ENCODE data around the gene SERINC4.
"Not testable (repeated sequence)": the region's sequence is repeated elsewhere in the genome, so short reads cannot be mapped to it uniquely, and the experiment has no call there.

Gene SERINC4

GRCh38 chr15:43808435-43808950 lies 8.5 kb upstream of the SERINC4 start:
- no peak overlapping the region for H3K4me2 ChIP-seq

GRCh38 chr15:43802676-43803075 lies 2.7 kb upstream of the SERINC4 start:
- peaks cover 13% of the 10 kb centered on the region; the same call in 1 of the 2 replicates for H3K79me2 ChIP-seq (ENCODE audit: insufficient read depth, low read depth)
- not testable (repeated sequence) for H3K27me3 ChIP-seq (ENCODE audit: insufficient read depth, low read depth); H3K27ac ChIP-seq; H3K4me3 ChIP-seq (IDR thresholded peaks at IDR 0.05; ENCODE audit: insufficient read depth, low read depth, low read length); H2AFZ ChIP-seq (ENCODE audit: low read depth); H3K36me3 ChIP-seq (ENCODE audit: insufficient read depth); H3K4me2 ChIP-seq; H3K4me1 ChIP-seq (ENCODE audit: low read depth, poor library complexity, severe bottlenecking); H3K9ac ChIP-seq; H4K20me1 ChIP-seq (ENCODE audit: insufficient read depth)

More at GRCh38 chr15:43808435-43808950, 8.5 kb upstream of the SERINC4 start:
- Histone ChIP-seq H3K9ac (no peak overlapping the region), H3K36me3 (ENCODE audit: insufficient read depth) (peaks cover 4% of the 10 kb centered on the region; the same call in 1 of the 2 replicates), H3K4me1 (ENCODE audit: low read depth, poor library complexity, severe bottlenecking) (peaks cover under 1% of the 10 kb centered on the region), H3K4me3 (IDR thresholded peaks at IDR 0.05; ENCODE audit: insufficient read depth, low read depth, low read length) (no peak overlapping the region), H3K27me3 (ENCODE audit: insufficient read depth, low read depth) (no peaks in the 10 kb centered on the region), H3K79me2 (ENCODE audit: insufficient read depth, low read depth) (no peaks in the 10 kb centered on the region), H3K27ac (no peak overlapping the region), H4K20me1 (ENCODE audit: insufficient read depth) (no peaks in the 10 kb centered on the region), H2AFZ (ENCODE audit: low read depth) (no peak overlapping the region)
- TF ChIP-seq CTCF (conservative IDR thresholded peaks at IDR 0.05; ENCODE audit: low read depth, low read length) = no peak

- Histone ChIP-seq H3K9ac (peak within 1 kb of the TSS; percentile 55; the same call in 1 of the 2 replicates), H3K4me2 (peak within 1 kb of the TSS; percentile 88), H4K20me1 (ENCODE audit: insufficient read depth) (no peaks in the 10 kb centered on the region), H3K27me3 (ENCODE audit: insufficient read depth, low read depth) (no peaks in the 10 kb centered on the region), H3K36me3 (ENCODE audit: insufficient read depth) (no peaks in the 10 kb centered on the region; the same call in 1 of the 2 replicates), H3K79me2 (ENCODE audit: insufficient read depth, low read depth) (peaks cover 13% of the 10 kb centered on the region; the same call in 1 of the 2 replicates), H3K4me1 (ENCODE audit: low read depth, poor library complexity, severe bottlenecking) (peaks cover 6% of the 10 kb centered on the region), H3K4me3 (IDR thresholded peaks at IDR 0.05; ENCODE audit: insufficient read depth, low read depth, low read length) (no peak within 1 kb of the TSS), H2AFZ (ENCODE audit: low read depth) (peak within 1 kb of the TSS; percentile 63), H3K27ac (no peak within 1 kb of the TSS)
- TF ChIP-seq CTCF (conservative IDR thresholded peaks at IDR 0.05; ENCODE audit: low read depth, low read length) = no peak
Observed at GRCh38 chr15:43800286-43801141, 494 bp upstream of the SERINC4 start, which contains the start of gene HYPK. HYPK (plus strand) TSS chr15:43800599; CDS start chr15:43800623, 24 bp downstream.

DNA sequence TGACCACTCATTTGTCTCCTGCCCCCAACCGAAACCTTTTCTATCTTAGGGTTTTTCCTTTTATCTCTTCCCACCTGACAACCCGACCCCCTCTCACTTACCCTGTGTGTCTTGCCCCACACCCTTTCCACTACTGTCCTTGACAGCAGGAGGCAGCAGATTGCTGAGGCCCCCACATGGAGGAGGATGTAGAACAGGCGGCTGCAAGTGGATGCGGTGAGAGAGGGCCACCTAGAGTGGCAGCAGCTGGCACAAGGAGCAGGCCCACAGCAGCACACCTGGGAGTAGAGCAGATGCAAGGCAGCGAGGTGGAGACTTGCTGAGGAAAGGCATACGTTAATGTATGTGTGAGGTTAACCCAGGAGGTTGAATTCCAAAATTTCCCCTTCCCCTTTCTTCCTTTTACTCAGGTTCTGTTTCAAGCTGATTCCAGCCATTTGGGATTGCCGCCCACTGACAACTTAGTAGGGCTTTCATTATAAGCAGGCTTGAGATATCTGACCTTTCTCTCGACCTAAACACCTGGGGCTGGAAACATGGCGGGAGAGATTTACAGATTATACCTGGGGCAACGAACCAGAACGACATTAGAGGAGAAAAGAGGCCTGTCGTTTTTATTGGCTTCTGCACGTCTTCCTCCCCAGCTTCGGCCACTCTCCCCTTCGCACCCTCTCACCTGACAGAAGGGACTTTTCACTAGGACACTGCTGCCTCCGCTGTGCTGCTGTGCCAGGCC lies 643 bp downstream of the SERINC4 start:
- Histone ChIP-seq H2AFZ (ENCODE audit: low read depth) (no peak overlapping the region), H3K36me3 (ENCODE audit: insufficient read depth) (no peaks in the 10 kb centered on the region)

More for the DNA sequence above, 643 bp downstream of the SERINC4 start:
- H3K27me3 ChIP-seq (ENCODE audit: insufficient read depth, low read depth) = no peaks in the 10 kb centered on the region
- peaks cover 6% of the 10 kb centered on the region for H3K4me1 ChIP-seq (ENCODE audit: low read depth, poor library complexity, severe bottlenecking)
- H3K27ac ChIP-seq = no peak overlapping the region
- H4K20me1 ChIP-seq (ENCODE audit: insufficient read depth) = no peaks in the 10 kb centered on the region
- TF ChIP-seq CTCF (conservative IDR thresholded peaks at IDR 0.05; ENCODE audit: low read depth, low read length) = no peak
- H3K79me2 ChIP-seq (ENCODE audit: insufficient read depth, low read depth) = peaks cover 16% of the 10 kb centered on the region; the same call in 1 of the 2 replicates
- H3K9ac ChIP-seq = no peak overlapping the region
- no peak overlapping the region for H3K4me2 ChIP-seq
- no peak overlapping the region for H3K4me3 ChIP-seq (IDR thresholded peaks at IDR 0.05; ENCODE audit: insufficient read depth, low read depth, low read length)
